Colon (tissue), 2 donors: ENCODE results near the gene RGCC.
A peak's percentile ranks its signal among the peaks of the same experiment; 100 is the strongest.
"Not testable (repeated sequence)": the region's sequence is repeated elsewhere in the genome, so short reads cannot be mapped to it uniquely, and the experiment has no call there.

Experiments
- FAIRE-seq: peaks from 2 replicates; lab custom pipeline; 2012; peaks lifted over from hg19 to GRCh38; lab: Jason Lieb, UNC
- donor health status: control.
- donor health status: control.

Gene RGCC

GRCh38 chr13:41491436-41491835 lies 34.1 kb downstream of the RGCC start:
- FAIRE-seq, result no peak

DNA sequence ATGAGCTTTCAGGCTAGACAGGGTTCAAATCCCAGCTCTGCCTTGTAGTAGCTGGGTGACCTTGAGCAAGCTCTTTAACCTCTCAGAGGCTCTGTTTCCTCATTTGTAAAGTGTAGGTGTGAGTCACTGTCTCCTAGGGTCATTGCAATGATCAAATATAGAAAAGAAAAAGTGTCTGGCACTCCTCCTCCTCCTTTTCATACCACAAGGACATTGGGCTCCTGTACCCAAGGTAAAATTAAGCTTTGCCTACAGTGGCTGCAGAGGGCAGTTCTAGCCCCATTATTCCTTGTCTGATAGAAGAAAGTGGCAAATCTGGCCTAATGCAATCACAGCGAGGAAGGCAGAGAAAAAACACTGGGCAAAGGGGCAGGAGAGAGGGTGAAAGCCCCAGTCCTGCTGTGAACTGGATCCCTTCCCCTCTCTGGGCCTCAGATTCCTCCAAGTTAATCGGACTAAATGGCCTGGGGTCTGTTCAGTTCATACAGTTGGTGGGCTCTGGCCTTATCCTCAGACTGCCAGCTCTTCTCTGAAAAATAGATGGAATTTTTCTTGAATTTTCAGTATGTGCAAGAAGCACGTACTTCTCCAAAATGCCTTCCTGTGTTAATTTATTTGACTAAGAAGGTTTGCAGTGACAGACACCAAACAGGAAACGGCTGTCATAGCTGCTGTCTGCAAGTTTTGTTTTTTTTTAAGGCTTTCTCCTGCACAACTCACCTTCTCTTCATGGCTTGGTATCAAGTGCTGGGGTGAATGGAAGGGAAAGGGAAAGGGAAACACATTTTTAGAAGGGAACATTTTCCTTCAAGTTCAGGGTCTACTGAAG lies 35.3 kb downstream of the RGCC start:
- FAIRE-seq, result no peak

DNA sequence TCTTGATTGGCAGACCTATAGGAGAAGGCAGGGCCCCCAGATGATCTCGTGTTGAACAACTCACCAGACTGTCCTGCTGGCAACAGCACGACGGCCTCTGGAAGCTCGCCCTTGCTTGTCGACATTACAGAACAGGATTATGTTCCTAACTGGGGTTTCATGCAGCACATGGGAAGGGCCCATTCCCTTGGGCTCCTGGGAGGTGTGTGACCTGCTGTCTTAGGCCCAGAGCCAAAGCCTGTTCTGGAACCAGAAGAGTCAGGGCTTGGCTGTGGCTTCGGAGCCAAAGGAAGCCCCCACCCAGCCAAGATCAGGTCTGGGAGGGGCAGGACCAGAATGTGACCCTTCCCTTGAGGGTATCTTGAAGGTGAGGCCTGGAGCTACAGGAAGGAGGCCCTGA lies 36.9 kb downstream of the RGCC start:
- FAIRE-seq, result no peak

- FAIRE-seq, result no peak
Observed at GRCh38 chr13:41495044-41495443, 37.7 kb downstream of the RGCC start.

GRCh38 chr13:41496420-41497234 lies 39.3 kb downstream of the RGCC start:
- FAIRE-seq, result no peak

GRCh38 chr13:41497436-41497835 lies 40.1 kb downstream of the RGCC start:
- no peak for FAIRE-seq

GRCh38 chr13:41499452-41499851 lies 42.1 kb downstream of the RGCC start:
- FAIRE-seq, result no peak

DNA sequence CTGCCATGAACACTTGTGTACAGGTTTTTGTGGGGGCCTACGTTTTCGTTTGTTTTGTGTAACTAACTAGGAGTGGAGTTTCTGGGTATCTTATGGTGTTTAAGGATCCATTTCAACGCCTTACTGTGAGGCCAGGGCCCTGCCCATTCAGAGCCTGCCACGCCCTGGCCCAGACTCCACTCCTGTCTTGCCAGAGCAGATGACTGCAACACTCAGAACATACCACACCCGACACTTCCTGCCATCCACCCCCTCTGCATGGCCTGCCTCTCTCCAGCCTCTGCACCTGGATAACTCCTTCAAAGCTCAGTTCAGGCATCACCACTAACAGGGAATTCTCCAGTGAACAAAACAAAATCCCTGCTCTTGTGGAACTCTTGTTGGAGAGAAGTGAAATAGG lies 43.2 kb downstream of the RGCC start:
- FAIRE-seq, result no peak

GRCh38 chr13:41501281-41501680 lies 43.9 kb downstream of the RGCC start:
- FAIRE-seq, result no peak

DNA sequence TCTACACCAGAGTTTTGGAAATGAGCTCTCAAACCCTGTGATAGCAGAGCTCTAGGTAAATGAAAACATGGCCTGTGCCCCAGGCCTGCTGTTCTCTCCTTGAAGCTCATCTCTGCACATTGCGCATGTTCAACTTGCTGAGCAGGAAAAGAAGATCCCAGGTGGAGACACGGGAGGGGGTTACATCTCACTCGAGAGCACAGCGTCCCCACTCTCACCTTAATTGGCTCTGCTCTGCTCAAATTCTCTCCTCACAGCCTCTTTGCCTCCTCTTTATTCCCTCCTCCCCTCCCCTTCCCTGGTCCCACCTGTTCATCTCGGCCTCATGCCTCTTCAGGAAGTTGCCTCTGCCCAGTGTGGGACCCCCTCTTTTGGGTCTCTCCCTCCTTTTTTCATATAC lies 44.7 kb downstream of the RGCC start:
- no peak for FAIRE-seq

DNA sequence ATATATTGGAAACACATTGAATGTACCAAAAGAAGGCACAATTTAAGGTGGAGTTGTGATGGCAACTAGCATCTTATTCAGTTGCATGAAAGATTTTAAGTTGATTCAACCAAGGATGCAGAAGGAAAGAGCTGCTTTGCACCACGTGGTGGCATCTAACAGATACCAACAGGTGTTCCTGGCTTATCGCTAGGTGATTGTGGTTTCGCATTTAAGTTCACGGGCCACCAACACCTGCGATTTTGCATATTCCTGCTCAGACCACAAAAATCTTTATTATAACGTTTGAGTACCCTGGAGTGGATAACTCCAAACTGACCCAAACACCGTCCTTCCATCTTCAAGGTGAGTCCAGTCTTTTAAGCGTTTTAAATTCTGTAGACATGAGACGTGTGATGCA lies 45.3 kb downstream of the RGCC start:
- no peak for FAIRE-seq

- no peak for FAIRE-seq
Observed at GRCh38 chr13:41503356-41503755, 46.0 kb downstream of the RGCC start.

GRCh38 chr13:41504657-41505056 lies 47.3 kb downstream of the RGCC start:
- FAIRE-seq, result not testable (repeated sequence)

- FAIRE-seq, result no peak
Observed at GRCh38 chr13:41505209-41505835, 48.0 kb downstream of the RGCC start.

DNA sequence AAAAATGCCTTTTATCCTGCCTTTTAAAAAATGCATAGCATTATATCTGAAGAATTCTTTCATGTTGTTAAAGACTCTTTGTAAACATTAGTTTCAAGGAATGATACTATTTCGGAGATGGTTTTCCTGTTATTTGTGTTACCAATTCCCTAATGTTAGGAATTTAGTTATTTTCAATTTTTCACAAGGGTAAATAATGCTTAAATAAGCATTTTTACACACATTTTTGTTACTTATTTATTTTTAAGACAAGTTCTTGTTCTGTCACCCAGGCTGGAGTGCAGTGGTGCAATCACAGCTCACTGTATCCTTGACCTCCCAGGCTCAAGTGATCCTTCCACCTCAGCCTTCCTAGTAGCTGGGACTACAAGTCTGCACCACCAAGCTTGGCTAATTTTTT lies 49.0 kb downstream of the RGCC start:
- FAIRE-seq, result no peak

DNA sequence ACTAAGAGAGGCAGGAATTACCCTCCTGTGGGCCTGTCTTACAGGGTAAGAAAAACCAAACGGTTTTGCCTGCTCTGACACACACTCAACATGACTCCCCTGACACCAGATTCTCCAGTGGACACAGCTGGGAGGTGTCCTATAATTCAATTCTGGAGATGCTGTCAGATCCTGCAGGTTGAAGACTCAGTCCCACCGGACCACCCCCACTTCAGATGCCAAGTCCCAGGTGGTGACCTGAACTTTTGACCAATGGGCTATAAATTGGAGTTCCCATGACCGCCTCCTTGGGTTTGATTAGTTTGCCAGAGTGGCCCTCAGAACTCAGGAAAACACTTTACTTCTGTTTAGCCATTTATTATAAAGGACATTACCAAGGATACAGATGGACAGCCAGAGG lies 52.6 kb downstream of the RGCC start:
- FAIRE-seq, result no peak

DNA sequence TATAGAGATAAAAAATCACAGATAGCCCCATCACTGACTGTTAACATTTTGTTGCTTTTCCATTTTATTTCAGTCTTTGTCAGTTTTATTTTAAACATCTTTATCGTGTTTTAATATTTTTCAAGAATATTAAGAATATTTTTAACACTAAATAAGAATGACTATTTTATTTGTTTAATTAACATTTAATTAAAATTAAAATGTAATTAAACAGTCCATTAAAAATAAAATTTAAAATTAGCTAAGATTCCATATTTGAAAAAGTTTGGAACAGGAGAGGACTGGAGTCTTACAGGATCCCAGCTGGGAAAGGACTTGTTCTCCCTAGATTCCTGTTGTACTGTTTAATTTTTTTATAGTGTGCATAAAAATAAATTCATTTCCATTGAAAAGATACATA lies 54.5 kb downstream of the RGCC start:
- FAIRE-seq, result peak; percentile 49

- FAIRE-seq, result no peak
Observed at GRCh38 chr13:41512441-41512840, 55.1 kb downstream of the RGCC start.

- FAIRE-seq, result no peak
Observed at GRCh38 chr13:41513600-41513999, 56.2 kb downstream of the RGCC start.

GRCh38 chr13:41514853-41515395 lies 57.6 kb downstream of the RGCC start:
- FAIRE-seq, result no peak

DNA sequence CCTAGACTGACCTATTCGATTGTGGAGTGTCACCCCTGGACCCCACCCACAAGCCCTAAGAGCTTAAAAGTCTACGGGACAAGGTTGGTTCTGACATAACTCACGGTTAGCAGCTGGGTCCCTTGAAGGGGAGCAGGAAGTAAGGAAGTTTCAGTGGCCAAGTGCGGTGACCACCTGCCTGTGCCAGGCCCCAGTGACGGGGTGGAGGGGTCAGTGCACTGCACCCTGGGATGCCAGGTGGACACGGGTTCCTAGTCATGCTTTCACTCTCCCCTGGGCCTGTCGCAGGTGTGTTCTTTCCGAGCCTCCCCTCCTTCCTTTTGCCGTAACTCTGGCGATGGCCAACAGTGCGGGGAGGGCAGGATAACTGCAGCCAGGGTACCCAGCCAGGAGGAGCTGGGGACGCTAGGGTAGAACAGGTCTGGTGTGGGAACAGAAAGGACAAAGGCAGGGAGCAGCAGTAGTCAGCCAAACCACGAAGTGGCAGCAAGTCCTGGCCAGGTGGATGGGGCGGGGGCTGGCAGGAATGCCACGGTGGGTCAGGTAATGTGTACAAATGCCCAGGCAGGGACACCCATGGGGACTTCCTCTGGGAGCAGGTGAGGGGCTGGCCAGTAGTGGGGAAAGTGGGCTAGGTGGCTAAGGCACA lies 58.3 kb downstream of the RGCC start:
- FAIRE-seq, result no peak

DNA sequence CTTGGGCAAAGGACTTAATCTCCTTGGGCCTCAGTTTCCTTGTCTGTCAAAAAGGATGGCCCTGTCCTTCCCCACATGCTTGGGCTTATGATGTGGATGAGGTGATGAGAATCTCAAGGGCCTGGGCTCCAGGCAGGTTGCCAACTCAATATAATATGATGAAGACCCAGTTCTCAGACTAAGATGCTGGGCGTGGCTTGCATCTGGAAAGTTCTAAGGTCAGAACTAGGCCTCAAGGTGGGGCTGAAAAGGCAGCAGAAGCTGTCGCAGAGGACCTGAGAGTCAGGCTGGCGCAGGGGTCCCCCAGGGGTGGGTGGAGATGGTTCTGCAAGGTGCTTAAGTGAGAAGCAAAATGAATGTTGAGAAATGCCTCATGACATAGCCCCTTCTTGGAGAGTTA lies 58.8 kb downstream of the RGCC start:
- FAIRE-seq, result no peak
